ENCODE measurements around the gene FGFR3. TPM values are rescaled to one million over a fixed set of nuclear protein-coding genes. Genes with fewer than 3 reads are reported as not detected.
"Not testable (repeated sequence)": the region's sequence is repeated elsewhere in the genome, so short reads cannot be mapped to it uniquely, and the experiment has no call there.

FGFR3 gene
- total and polyA plus RNA-seq, 9 of the 15 experiments (the other 6 are each of a cell fraction or from before 2014, with no cell fraction given) = 1.2 to 60.4 (median 12.7) TPM

GRCh38 chr4:1844618-1845017 lies 51.5 kb downstream of the FGFR3 start:
- H3K79me2 ChIP-seq (ENCODE audit: control insufficient read depth, insufficient read depth, low read length) = peaks cover 60% of the 10 kb centered on the region
- peaks cover 13% of the 10 kb centered on the region; the same call in 1 of the 2 replicates for H4K20me1 ChIP-seq (replicated peaks; ENCODE audit: control insufficient read depth, insufficient read depth, low read length)
- POLR2A ChIA-PET = interaction anchor here (1.2 to 2.1 kb wide), 2 partner anchors 12 to 26 kb away, joined by 3 to 4 read pairs; no protein-coding TSS in a partner anchor
- H3K9ac ChIP-seq (ENCODE audit: insufficient read depth in 1 of 2, low read depth in 2 of 2, low read length in 2 of 2); CTCF ChIA-PET (ENCODE audit: low intra/inter-chr PET ratio); H3K4me3 ChIP-seq; H3K9me3 ChIP-seq (replicated peaks; ENCODE audit: control insufficient read depth, insufficient read depth, low read depth, low read length); H2AFZ ChIP-seq (ENCODE audit: low read depth, low read length); ATAC-seq; H3K4me1 ChIP-seq (replicated peaks in 1 of 2; ENCODE audit: control insufficient read depth in 2 of 2, insufficient read depth in 2 of 2, low read length in 2 of 2); H3K4me2 ChIP-seq (ENCODE audit: insufficient read depth, low read length); H3K27ac ChIP-seq (ENCODE audit: extremely low read depth, low read depth, low read length); H3K9me1 ChIP-seq (ENCODE audit: control insufficient read depth, insufficient read depth, low read length); FAIRE-seq; DNase-seq (ENCODE audit: extremely low read depth in 1 of 4, low spot score in 3 of 4); in situ Hi-C loops (cut with MboI); BruUV-seq (replicated peaks); intact Hi-C loops (cut with micrococcal nuclease); H3K27me3 ChIP-seq (ENCODE audit: control insufficient read depth in 2 of 2, insufficient read depth in 2 of 2, low read length in 2 of 2): not testable (repeated sequence)
- H3K36me3 ChIP-seq (ENCODE audit: control insufficient read depth, insufficient read depth, low read length) = peaks cover 80% of the 10 kb centered on the region
- peak; percentile 48 for TF ChIP-seq ZNF121 (CRISPR knock-in tag; conservative IDR thresholded peaks at IDR 0.05)
- 94% methylated on average over 8 of the region's 10 CpGs for WGBS (ENCODE audit: insufficient coverage, low coverage, missing lambda C conversion rate)

GRCh38 chr4:1846580-1846979 lies 53.5 kb downstream of the FGFR3 start:
- TF ChIP-seq NFATC3 (IDR thresholded peaks at IDR 0.05) = no peak
- no peak for TF ChIP-seq ASH1L (IDR thresholded peaks at IDR 0.05; ENCODE audit: borderline replicate concordance, low read depth, partially characterized antibody)
- no peak for TF ChIP-seq SMARCA5 (IDR thresholded peaks at IDR 0.05)
- no peak for TF ChIP-seq ZNF589 (CRISPR knock-in tag; IDR thresholded peaks at IDR 0.05; ENCODE audit: low read depth)
- no peak for TF ChIP-seq IRF2 (CRISPR knock-in tag; IDR thresholded peaks at IDR 0.05)
- no peak for TF ChIP-seq BMI1 (IDR thresholded peaks at IDR 0.05; ENCODE audit: low read length)
- TF ChIP-seq TFAM (CRISPR knock-in tag; conservative IDR thresholded peaks at IDR 0.05) = no peak
- TF ChIP-seq JUNB (CRISPR knock-in tag; conservative IDR thresholded peaks at IDR 0.05) = no peak
- no peaks in the 10 kb centered on the region for H3K27me3 ChIP-seq (ENCODE audit: control insufficient read depth in 2 of 2, insufficient read depth in 2 of 2, low read length in 2 of 2)
- H3K9me1 ChIP-seq (ENCODE audit: control insufficient read depth, insufficient read depth, low read length) = no peaks in the 10 kb centered on the region
- no peak for FAIRE-seq
- POLR2A ChIA-PET = interaction anchor here (0.6 to 2.1 kb wide), 5 partner anchors 11 to 1107 kb away, joined by 3 to 4 read pairs (median 3); no protein-coding TSS in a partner anchor
- no peak for DNase-seq (ENCODE audit: extremely low read depth in 1 of 4, low spot score in 3 of 4)
- no peak overlapping the region for H3K27ac ChIP-seq (ENCODE audit: extremely low read depth, low read depth, low read length)
- H3K4me2 ChIP-seq (ENCODE audit: insufficient read depth, low read length) = no peak overlapping the region
- no peak for ATAC-seq
- H3K79me2 ChIP-seq (ENCODE audit: control insufficient read depth, insufficient read depth, low read length) = peaks cover 77% of the 10 kb centered on the region
- peaks cover 75% of the 10 kb centered on the region for H3K36me3 ChIP-seq (ENCODE audit: control insufficient read depth, insufficient read depth, low read length)
- BruUV-seq (replicated peaks) = no TSS peak
- H2AFZ ChIP-seq (ENCODE audit: low read depth, low read length) = no peak overlapping the region
- no peaks in the 10 kb centered on the region for H3K9me3 ChIP-seq (replicated peaks; ENCODE audit: control insufficient read depth, insufficient read depth, low read depth, low read length)
- H3K4me1 ChIP-seq (replicated peaks in 1 of 2; ENCODE audit: control insufficient read depth in 2 of 2, insufficient read depth in 2 of 2, low read length in 2 of 2) = peaks cover 3 to 16% of the 10 kb centered on the region in 2 experiments; a peak in 4 of 5 replicates
- CTCF ChIA-PET (ENCODE audit: low intra/inter-chr PET ratio) = no interaction called here
- H3K4me3 ChIP-seq = no peak overlapping the region
- no peak overlapping the region for H3K9ac ChIP-seq (ENCODE audit: insufficient read depth in 1 of 2, low read depth in 2 of 2, low read length in 2 of 2)
- H4K20me1 ChIP-seq (replicated peaks; ENCODE audit: control insufficient read depth, insufficient read depth, low read length) = peaks cover 18% of the 10 kb centered on the region
- WGBS (ENCODE audit: insufficient coverage, low coverage, missing lambda C conversion rate) = 91% methylated on average over 2 of the region's 2 CpGs
- intact Hi-C loops (cut with micrococcal nuclease) = no loop called here
- in situ Hi-C loops (cut with MboI) = no loop called here
